HG03066 (cell line): ENCODE results near the gene SELL.
"Not testable (repeated sequence)": the region's sequence is repeated elsewhere in the genome, so short reads cannot be mapped to it uniquely, and the experiment has no call there.

Source experiments
- ATAC-seq: cut with Tn5 transposase; IDR thresholded peaks from one replicate; pipeline ENCODE4 v1.9.1; 2021; ENCODE audit warnings: low read depth; ENCODE audit not compliant: unreplicated experiment

The SELL gene

GRCh38 chr1:169707912-169708604 is 3.4 kb downstream of the SELL start:
- ATAC-seq: no peak

DNA sequence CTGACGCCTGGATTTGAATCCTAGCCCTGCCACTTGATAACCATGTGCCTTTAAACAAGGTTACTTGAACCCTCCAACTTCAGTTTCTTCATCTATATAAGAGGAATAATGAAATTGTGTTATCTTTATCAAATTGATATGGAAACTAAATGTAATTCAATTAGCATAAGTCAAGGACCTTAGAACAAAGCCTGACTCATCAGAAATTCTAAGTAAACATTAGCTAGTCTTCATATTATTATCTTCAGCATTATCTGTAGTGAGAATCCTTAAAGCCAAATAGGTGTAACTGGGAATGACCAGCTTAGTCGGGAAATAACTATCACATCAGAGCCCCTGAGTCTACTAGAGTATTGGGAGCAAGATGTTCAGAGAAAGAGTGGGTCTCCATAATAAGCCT is 6.6 kb downstream of the SELL start:
- no peak for ATAC-seq

DNA sequence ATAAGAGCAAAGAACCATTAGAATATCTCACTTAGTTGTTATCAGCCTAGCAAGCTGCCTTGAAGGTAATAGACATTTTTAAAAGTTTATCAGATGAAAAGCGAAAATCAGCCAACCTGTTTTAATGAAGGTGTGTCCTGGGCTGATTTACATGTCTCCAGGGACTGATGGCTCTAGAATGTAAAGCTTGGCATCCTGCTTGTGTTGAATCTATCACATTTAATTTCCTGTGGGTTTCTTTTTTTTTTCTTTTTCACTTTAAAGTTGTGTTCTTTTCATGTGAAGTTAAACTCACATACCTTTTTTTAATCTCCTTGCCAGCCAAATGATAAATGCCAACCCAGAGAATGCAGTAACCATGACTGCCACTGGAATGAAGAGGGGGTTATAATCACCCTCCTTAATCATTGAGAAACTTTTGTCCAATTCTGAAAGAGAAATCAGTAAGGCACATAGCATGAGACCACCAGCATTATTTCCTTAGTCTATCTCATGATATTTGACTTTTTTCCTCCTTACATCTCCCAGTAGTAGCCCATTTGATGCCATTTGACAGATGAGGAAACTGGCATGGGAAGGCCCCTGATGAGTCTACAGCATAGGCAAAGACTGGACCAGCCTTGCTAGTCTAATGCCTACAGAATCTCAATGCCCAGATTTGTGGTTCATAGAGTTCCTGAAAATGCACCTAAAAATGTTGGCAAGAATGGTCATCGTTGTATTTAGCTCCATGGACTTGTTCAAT is 10.0 kb downstream of the SELL start:
- ATAC-seq: no peak

- ATAC-seq: no peak
Measured at GRCh38 chr1:169699707-169700106, 11.7 kb downstream of the SELL start.

GRCh38 chr1:169698976-169699375 is 12.4 kb downstream of the SELL start:
- ATAC-seq: no peak

DNA sequence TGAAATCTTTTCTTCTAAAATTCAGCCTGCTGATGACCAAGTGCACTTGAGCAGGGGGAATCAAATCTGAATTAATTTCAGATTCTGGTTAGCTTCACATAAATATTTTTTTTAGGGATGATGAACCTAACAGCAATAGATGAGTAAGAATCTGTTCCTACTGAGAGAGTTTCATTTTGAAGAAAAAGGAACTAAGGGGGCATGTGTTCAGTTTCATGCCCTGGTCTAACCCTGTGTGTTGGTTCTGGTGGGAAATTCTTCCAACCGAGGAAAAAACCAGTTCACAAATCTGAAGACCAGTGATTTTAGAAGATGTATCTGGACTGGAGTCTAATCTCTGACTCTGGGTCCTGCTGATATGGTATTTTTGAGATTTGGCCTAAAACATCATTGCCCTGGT is 13.7 kb downstream of the SELL start:
- no peak for ATAC-seq

GRCh38 chr1:169696273-169697100 is 14.9 kb downstream of the SELL start:
- no peak for ATAC-seq

DNA sequence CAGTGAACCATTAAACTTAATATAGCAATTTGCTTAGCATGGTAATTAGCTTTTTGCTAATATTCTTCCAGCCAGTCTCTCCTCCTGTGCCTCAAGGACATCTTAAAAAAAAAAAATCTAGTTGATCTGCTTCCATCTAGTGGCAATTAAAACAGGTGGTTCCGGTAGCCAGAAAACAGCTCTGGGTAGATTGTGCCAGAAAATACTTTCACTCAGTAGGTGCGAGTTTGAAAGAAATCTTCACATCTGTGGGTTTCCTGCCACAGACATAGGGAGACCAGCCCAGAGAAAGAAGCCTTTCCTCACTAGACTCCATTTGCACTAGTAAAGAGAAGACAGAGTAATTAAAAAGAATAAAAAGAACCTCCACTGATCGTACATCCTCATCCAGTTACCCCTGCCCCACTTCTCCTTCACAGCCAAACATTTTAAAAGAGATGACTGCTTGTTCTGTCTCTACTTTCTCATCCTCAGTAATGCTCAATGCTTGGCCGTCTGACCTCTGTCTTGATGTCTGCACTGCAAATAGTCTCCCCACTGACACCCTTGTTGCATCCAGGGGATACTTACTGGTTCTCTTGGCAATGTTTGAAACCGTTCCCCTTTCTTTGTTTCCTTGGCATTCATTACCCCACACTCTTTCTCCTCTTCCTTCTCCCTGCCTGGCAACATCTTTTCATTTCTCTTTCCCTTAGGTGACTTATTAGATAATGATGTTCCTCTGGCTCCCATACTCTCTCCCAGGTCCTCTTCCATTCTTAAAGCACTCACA is 16.9 kb downstream of the SELL start:
- peak; percentile 49 for ATAC-seq

- no peak for ATAC-seq
Measured at GRCh38 chr1:169692756-169693460, 18.5 kb downstream of the SELL start.

- no peak for ATAC-seq
Measured at GRCh38 chr1:169690489-169690888, 20.9 kb downstream of the SELL start.

DNA sequence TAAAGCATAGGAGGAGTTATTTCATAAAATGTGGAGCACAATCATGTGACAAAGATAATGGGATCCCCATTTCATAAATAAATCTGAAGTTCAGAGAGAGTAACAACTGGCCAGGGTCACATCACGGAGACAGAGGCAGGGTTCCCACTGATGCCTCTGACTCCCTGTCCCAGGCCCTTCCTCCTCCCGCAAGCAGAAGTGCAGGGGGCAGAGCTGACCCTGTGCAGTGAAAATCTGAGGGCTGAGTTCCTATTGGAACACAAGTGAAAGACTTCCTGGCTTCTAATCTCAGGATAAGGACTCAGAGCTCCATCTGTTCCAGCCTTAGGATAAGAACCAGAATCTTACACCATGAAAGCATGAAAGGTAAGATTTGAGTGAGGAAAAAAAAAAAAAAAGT is 22.0 kb downstream of the SELL start:
- ATAC-seq: no peak

DNA sequence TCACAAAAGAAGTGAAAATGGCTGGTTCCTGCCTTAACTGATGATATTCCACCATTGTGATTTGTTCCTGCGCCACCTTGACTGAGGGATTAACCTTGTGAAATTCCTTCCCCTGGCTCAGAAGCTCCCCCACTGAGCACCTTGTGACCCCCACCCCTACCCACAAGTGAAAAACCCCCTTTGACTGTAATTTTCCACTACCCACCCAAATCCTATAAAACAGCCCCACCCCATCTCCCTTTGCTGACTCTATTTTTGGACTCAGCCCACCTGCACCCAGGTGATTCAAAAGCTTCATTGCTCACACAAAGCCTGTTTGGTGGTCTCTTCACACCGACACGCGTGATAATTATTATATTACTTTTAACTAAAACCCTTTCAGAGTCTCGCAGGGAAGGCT is 23.0 kb downstream of the SELL start:
- ATAC-seq: not testable (repeated sequence)

DNA sequence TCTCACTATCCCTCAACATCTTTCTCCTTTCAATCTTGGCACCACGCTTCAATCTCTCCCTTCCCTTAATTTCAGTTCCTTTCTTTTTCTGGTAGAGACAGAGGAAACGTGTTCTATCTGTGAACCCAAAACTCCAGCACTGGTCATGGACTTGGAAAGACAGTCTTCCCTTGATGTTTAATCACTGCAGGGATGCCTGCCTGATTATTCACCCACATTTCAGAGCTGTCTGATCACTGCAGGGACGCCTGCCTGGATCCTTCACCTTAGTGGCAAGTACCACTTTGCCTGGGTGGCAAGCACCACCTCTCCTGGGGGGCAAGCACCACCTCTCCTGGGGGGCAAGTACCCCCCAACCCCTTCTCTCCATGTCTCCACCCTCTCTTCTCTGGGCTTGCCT is 27.8 kb downstream of the SELL start:
- no peak for ATAC-seq

DNA sequence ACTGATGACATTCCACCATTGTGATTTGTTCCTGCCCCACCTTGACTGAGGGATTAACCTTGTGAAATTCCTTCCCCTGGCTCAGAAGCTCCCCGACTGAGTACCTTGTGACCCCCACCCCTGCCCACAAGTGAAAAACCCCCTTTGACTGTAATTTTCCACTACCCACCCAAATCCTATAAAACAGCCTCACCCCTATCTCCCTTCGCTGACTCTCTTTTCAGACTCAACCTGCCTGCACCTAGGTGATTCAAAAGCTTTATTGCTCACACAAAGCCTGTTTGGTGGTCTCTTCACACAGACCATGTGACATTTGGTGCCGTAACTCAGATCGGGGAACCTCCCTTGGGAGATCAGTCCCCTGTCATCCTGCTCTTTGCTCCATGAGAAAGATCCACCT is 28.3 kb downstream of the SELL start:
- ATAC-seq: not testable (repeated sequence)

- ATAC-seq: no peak
Measured at GRCh38 chr1:169682071-169682470, 29.3 kb downstream of the SELL start.

DNA sequence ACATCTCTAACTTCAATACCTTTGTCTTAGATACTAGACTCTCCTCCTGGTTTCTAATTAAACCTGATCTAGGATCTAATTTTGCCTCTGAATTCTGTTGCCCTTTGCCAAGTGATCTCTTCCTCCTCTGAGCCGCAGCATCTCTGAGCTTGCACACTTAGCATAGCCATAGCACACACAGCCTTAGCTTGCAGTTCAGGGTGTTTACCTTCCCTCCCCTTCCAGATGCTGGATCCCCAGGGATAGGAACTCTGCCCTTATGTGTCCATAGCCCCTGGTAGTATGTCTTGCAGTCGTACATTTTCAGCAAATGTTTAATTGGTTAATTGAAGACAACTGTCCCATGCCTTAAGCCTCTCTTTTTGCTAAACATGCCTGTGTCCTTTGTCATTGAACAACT is 30.3 kb downstream of the SELL start:
- ATAC-seq: peak; percentile 37

GRCh38 chr1:169680377-169681019 is 30.9 kb downstream of the SELL start:
- peak; percentile 63 for ATAC-seq

DNA sequence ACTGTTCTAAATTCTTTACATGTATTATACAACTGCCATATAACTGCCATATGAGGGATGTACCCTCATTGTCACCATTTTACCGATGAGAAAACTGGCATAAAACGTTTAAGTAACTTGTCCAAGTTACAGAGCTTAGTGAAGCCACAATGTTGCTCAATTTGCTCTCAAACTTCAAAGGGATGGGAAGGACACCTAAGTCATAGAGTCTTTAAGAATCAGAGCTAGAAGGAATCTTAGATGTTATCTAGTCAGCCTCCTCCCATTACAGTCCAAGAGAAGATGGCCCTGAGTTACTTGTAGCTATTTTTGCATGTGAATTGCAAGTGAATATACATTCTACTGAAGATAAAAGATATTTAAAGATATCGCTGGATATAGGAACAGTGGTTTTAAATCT is 31.7 kb downstream of the SELL start:
- ATAC-seq: no peak

DNA sequence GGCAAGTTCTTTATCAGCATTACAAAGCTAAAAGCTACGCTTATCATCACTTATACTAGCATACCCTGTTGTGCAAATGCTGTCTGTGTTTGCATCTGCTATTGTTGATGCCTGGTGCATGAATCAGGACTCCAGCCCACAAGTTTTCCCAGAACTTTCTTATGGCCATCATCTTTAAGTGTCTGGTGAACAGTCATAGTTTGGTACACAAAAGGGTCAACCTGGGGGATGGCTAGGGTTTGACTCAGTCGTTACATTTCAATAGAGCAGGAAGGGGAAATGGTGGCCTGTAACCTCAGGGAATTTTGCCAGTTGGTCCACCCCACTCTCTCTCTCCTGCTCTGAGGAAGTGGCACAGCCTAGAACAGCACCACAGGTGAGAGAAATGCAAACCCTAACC is 35.4 kb downstream of the SELL start:
- no peak for ATAC-seq

DNA sequence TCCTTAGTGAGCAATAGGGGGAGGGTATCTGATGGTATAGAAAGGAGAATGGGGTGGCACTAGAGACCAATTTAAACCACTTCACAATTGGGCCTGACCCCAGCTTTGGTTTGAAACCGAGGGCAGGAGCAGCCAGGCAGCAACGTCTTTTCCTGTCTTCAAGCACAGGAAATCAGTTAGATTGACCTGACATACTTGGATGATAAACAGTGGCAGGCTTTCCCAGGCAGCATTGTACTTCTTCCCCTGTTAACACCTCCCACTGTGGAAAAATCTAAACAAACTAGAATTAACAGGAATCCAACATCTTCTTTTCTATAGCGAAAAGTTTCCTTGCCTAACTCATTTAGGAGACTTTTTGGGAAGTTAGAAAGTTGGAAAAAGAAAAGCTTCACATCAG is 40.6 kb downstream of the SELL start:
- no peak for ATAC-seq
